Activated CD8-positive, alpha-beta memory T cell treated with anti-CD3 and anti-CD28 coated beads, Interleukin-2, amount 50 U/mL, for 24 hours (primary cell): Measurements from ENCODE around the gene UBL7.

ENCODE experiments used
- DNase-seq: peaks from one replicate; pipeline ENCODE4 v3.0.0-alpha.2; 2020; ENCODE audit errors: extremely low read depth

Gene UBL7

DNA sequence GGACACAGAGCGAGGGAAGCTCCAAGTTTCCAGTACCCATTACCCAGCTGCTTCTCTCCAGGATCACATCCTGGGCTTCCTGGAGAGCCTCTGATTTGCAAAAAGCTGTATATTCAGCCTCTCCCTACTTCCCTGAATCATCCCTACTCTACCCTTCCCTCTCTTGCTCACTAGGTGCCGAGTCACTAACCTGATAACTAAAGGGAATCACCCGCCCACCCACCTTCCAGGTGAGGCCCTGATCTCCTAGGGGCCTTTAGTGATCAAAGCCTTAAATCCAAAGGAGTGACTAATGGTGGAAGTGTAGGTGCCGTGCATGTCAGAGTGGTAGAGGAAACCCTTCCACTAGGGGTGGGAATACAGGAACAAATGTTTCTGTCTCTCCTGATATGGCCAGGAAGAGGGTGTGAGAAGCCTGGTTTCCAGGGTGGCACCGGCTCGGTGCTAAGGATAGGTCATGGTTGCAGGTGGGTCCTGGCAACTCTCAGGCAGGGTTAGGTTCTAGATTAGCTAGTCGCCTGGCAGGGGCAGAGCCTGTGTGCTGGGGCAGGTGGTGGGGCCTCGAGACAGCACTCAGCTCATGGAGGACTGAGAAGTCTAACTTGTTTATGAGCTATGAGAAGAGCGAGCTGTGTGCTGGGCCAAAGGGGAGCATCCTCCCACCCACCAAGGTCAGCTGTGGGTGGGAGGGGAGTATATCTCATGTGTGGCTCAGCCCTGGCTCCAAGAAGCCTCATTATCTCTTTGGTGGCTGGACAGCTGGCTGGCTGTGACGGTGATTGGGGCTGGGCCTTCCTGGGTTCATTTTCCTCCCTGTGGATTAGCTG is 37.3 kb downstream of the UBL7 start:
- DNase-seq: no peak

DNA sequence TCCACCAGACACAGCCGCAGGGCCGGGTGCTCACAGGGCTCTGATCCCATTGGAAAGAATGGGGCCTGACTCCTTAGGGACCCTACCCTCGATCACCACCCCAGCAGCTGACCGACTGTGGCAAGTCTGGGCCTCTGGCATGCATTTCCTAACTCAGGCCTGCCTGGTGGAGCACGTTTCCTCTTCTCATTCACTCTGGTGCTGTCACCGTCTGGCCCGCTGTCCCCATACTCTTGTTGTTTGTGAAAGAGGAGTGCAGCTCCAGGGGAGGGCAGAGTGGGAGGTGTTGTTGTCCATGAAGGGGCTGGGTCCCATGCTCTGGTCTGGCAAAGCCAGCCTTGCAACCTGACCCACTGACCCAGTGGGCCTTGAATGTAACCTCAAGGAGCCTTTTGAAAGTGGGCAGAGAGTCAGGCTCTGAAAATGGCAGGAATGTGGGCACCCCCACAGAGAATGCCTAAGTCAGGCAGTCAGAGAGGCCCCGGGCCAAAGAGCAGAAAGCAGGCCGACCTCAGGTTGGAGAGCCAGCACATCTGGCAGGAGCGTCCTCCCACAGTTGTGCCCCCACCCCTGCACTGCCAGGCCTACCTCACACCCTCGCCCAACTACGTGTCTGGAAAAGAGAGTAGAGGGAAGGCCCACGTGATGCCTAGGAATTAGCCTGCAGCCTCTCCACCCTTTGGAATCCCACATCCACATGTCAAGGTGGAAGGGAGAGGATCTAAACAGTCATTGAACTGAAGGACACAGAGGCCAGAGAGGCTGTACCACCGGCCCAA is 38.1 kb downstream of the UBL7 start:
- no peak for DNase-seq

DNA sequence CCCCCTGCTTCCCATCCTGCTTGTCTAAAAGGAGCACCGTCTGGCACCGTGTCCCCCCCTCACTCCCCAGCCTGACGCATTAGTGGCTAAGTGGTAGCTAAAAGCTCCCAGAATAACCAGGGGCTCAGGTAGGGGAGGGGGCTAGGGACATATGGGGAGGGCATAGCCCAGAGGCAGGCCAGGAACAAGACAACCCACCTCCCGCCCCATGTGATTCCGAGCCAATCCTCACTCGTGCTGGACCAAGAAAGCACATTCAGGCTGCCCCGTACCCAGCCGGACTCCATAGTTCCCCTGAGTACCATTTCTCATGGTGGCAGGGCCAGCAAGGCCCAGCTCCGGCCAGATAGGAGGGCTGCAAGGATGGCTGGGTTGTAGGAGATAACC is 38.7 kb downstream of the UBL7 start:
- no peak for DNase-seq

- DNase-seq: no peak
Measured at GRCh38 chr15:74421302-74422245, 39.4 kb downstream of the UBL7 start.

- no peak for DNase-seq
Measured at GRCh38 chr15:74420193-74420905, 40.6 kb downstream of the UBL7 start.

GRCh38 chr15:74419432-74419831 is 41.5 kb downstream of the UBL7 start:
- DNase-seq: no peak

- DNase-seq: no peak
Measured at GRCh38 chr15:74418575-74419338, 42.2 kb downstream of the UBL7 start.

- no peak for DNase-seq
Measured at GRCh38 chr15:74417670-74418069, 43.3 kb downstream of the UBL7 start.

GRCh38 chr15:74417225-74417624 is 43.7 kb downstream of the UBL7 start:
- DNase-seq: no peak

- no peak for DNase-seq
Measured at GRCh38 chr15:74415966-74416916, 44.7 kb downstream of the UBL7 start.

GRCh38 chr15:74414603-74415338 is 46.2 kb downstream of the UBL7 start:
- DNase-seq: no peak

GRCh38 chr15:74414081-74414580 is 46.8 kb downstream of the UBL7 start:
- no peak for DNase-seq

DNA sequence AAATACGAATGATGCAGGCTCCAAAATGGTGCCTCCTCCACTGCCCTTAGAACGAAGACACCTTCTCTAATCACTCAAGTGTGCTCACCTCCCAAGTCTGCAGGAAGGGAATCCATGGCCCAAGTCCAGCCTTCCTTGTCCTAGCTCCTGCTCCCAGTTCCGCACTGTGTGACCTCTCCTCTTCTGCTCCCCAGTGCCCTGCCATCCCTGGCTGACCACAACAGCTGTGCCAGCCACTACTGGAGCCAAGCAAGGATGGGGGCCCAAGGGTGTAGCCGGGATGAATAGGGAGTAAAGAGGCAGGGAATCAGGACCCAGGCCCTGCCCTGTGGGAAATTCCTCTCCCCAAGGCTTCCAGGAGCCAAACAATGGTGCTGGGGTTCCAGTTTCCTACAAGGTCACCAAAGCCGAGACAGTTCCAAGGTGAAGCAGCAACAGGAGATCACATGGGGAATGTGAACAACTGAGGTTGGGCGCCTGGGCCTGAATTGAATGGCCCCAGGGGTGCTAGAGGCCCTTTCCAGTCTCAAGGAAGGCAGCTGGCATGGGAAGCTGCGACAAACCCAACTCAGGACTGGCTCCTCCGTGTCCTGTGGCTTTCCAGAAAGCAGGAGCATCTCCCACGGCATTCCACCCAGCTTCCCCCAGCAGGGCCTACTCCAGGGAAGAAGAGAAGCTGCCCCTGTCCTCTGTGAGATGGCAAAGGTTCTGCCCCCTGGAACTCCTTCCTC is 47.4 kb downstream of the UBL7 start:
- no peak for DNase-seq

DNA sequence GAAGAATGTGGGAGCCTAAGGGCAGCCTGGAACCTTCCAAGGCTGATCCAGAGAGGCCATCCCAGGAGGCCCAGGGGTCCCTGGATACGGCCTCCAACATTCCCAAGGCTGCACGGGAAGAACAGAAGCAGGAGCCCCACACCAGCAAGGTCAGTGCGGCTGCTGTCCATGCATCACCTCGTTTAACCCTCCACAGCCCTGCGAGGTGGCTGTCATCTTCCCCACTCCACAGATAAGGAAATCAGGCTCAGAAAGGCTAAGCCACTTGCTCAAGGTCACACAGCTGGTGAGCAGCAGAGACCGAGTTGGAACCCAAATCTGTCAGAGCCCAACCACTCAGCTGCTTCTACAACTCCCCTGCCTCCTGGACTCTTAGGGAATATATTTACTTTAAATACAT is 48.8 kb downstream of the UBL7 start:
- DNase-seq: no peak

GRCh38 chr15:74411686-74412085 is 49.3 kb downstream of the UBL7 start:
- DNase-seq: no peak

GRCh38 chr15:74410502-74410901 is 50.5 kb downstream of the UBL7 start:
- no peak for DNase-seq

GRCh38 chr15:74409225-74409624 is 51.7 kb downstream of the UBL7 start:
- DNase-seq: no peak

GRCh38 chr15:74408815-74409214 is 52.1 kb downstream of the UBL7 start:
- no peak for DNase-seq
